ENCODE data around the gene DDX39A. TPM values are rescaled to one million over a fixed set of nuclear protein-coding genes. Genes with fewer than 3 reads are reported as not detected.

DDX39A gene
- total RNA-seq, 1 donor from 2014 or later = 38.6 TPM

- Histone ChIP-seq H3K27ac (no peak overlapping the region), H3K79me2 (ENCODE audit: low read depth) (peaks cover 18% of the 10 kb centered on the region), H3K9me3 (ENCODE audit: low read depth) (no peaks in the 10 kb centered on the region), H3K4me3 (no peak overlapping the region), H3F3A (ENCODE audit: low read depth) (peaks cover 23% of the 10 kb centered on the region), H3K27me3 (no peaks in the 10 kb centered on the region), H3K9ac (no peak overlapping the region), H4K20me1 (ENCODE audit: low read depth) (peaks cover 25% of the 10 kb centered on the region), H3K36me3 (no peaks in the 10 kb centered on the region), H3K4me1 (no peaks in the 10 kb centered on the region), H2AFZ (replicated peaks) (no peak overlapping the region), H3K4me2 (no peak overlapping the region)
- Mint-ChIP-seq H3K27me3 (ENCODE audit: insufficient read depth, low read depth) (peaks cover 10% of the 10 kb centered on the region), H3K9me3 (no peaks in the 10 kb centered on the region), H3K4me1 (peaks cover 19% of the 10 kb centered on the region), H3K36me3 (peaks cover 17% of the 10 kb centered on the region), H3K4me3 (no peak overlapping the region), H3K27ac (no peak overlapping the region)
- no peak for TF ChIP-seq CTCF (IDR thresholded peaks at IDR 0.05)
- no peak for DNase-seq (ENCODE audit: low spot score)
Measured at GRCh38 chr19:14408491-14409145, 10.5 kb downstream of the DDX39A start.

GRCh38 chr19:14407605-14408484, 11.3 kb downstream of the DDX39A start:
- Histone ChIP-seq H3K36me3 (no peaks in the 10 kb centered on the region), H3K4me3 (no peak overlapping the region), H3K4me1 (no peaks in the 10 kb centered on the region), H3F3A (ENCODE audit: low read depth) (peaks cover 23% of the 10 kb centered on the region), H3K4me2 (no peak overlapping the region), H3K79me2 (ENCODE audit: low read depth) (peaks cover 10% of the 10 kb centered on the region), H4K20me1 (ENCODE audit: low read depth) (peaks cover 18% of the 10 kb centered on the region), H3K27ac (no peak overlapping the region), H3K9ac (no peak overlapping the region), H3K9me3 (ENCODE audit: low read depth) (no peaks in the 10 kb centered on the region), H2AFZ (replicated peaks) (no peak overlapping the region), H3K27me3 (no peaks in the 10 kb centered on the region)
- no peak overlapping the region for H3K4me3 Mint-ChIP-seq
- TF ChIP-seq EZH2phosphoT487 (IDR thresholded peaks at IDR 0.05) (no peak), CTCF (IDR thresholded peaks at IDR 0.05) (no peak), EZH2 (IDR thresholded peaks at IDR 0.05) (no peak)
- no peaks in the 10 kb centered on the region for H3K9me3 Mint-ChIP-seq
- no peak for DNase-seq (ENCODE audit: low spot score)
- H3K36me3 Mint-ChIP-seq = peaks cover 11% of the 10 kb centered on the region
- H3K27ac Mint-ChIP-seq = no peak overlapping the region
- H3K27me3 Mint-ChIP-seq (ENCODE audit: insufficient read depth, low read depth) = peaks cover 10% of the 10 kb centered on the region
- peaks cover 12% of the 10 kb centered on the region for H3K4me1 Mint-ChIP-seq

- no peak for DNase-seq (ENCODE audit: low spot score)
- Mint-ChIP-seq H3K27ac (peak overlapping the region; percentile 42), H3K27me3 (ENCODE audit: insufficient read depth, low read depth) (peaks cover 12% of the 10 kb centered on the region), H3K9me3 (no peaks in the 10 kb centered on the region), H3K4me3 (peak overlapping the region; percentile 75), H3K36me3 (peaks cover 11% of the 10 kb centered on the region), H3K4me1 (peaks cover 14% of the 10 kb centered on the region)
- Histone ChIP-seq H3K79me2 (ENCODE audit: low read depth) (no peaks in the 10 kb centered on the region), H3K4me2 (no peak overlapping the region), H3K9ac (no peak overlapping the region), H3K36me3 (no peaks in the 10 kb centered on the region), H3K9me3 (ENCODE audit: low read depth) (no peaks in the 10 kb centered on the region), H3K4me3 (no peak overlapping the region), H3K27ac (peak overlapping the region; percentile 25), H3F3A (ENCODE audit: low read depth) (peaks cover 23% of the 10 kb centered on the region), H2AFZ (replicated peaks) (no peak overlapping the region), H4K20me1 (ENCODE audit: low read depth) (peaks cover 8% of the 10 kb centered on the region), H3K27me3 (no peaks in the 10 kb centered on the region), H3K4me1 (no peaks in the 10 kb centered on the region)
- TF ChIP-seq EZH2phosphoT487 (IDR thresholded peaks at IDR 0.05) = no peak
- TF ChIP-seq CTCF (IDR thresholded peaks at IDR 0.05) = no peak
- no peak for TF ChIP-seq EZH2 (IDR thresholded peaks at IDR 0.05)
Measured at GRCh38 chr19:14406645-14407401, 12.3 kb downstream of the DDX39A start.

Data from neural progenitor cell (in vitro differentiated cells).